CD4-positive, alpha-beta T cell treated with Interleukin-6 for 4 hours (primary cell): ENCODE measurements around the gene GNAS.

Experiments used
- DNase-seq: peaks from one replicate; pipeline ENCODE4 v3.0.0-alpha.2; 2020; ENCODE audit warnings: mixed read lengths

Gene GNAS

GRCh38 chr20:58899512-58899911, 47.0 kb downstream of the GNAS start:
- no peak for DNase-seq

- no peak for DNase-seq
Measured at GRCh38 chr20:58900397-58900796, 47.9 kb downstream of the GNAS start.

- DNase-seq = no peak
Measured at GRCh38 chr20:58901488-58902402, 49.2 kb downstream of the GNAS start.

GRCh38 chr20:58903614-58904013, 51.1 kb downstream of the GNAS start:
- DNase-seq = no peak

- DNase-seq = no peak
Measured at GRCh38 chr20:58905236-58905635, 52.7 kb downstream of the GNAS start.

- no peak for DNase-seq
Measured at GRCh38 chr20:58906111-58906510, 53.6 kb downstream of the GNAS start.

GRCh38 chr20:58906894-58907293, 54.4 kb downstream of the GNAS start:
- DNase-seq = no peak

GRCh38 chr20:58907320-58908137, 55.0 kb downstream of the GNAS start:
- peak; percentile 45 for DNase-seq

- no peak for DNase-seq
Measured at GRCh38 chr20:58908221-58908620, 55.7 kb downstream of the GNAS start.

- DNase-seq = no peak
Measured at GRCh38 chr20:58908941-58909340, 56.4 kb downstream of the GNAS start.

- DNase-seq = no peak
Measured at GRCh38 chr20:58909585-58909984, 57.1 kb downstream of the GNAS start.

GRCh38 chr20:58910473-58910872, 58.0 kb downstream of the GNAS start:
- DNase-seq = no peak

- no peak for DNase-seq
Measured at GRCh38 chr20:58911309-58911708, 58.8 kb downstream of the GNAS start.

- no peak for DNase-seq
Measured at GRCh38 chr20:58911970-58912369, 59.5 kb downstream of the GNAS start.

- DNase-seq = no peak
Measured at GRCh38 chr20:58913079-58913478, 60.6 kb downstream of the GNAS start.

- DNase-seq = no peak
Measured at GRCh38 chr20:58918621-58919020, 66.1 kb downstream of the GNAS start.

GRCh38 chr20:58921564-58921963, 69.0 kb downstream of the GNAS start:
- no peak for DNase-seq

GRCh38 chr20:58922036-58922435, 69.5 kb downstream of the GNAS start:
- DNase-seq = no peak

- DNase-seq = no peak
Measured at GRCh38 chr20:58923117-58923712, 70.7 kb downstream of the GNAS start.

- no peak for DNase-seq
Measured at GRCh38 chr20:58926802-58927489, 74.4 kb downstream of the GNAS start.

- DNase-seq = no peak
Measured at GRCh38 chr20:58927490-58928061, 75.1 kb downstream of the GNAS start.

GRCh38 chr20:58930496-58930895, 78.0 kb downstream of the GNAS start:
- no peak for DNase-seq

- no peak for DNase-seq
Measured at GRCh38 chr20:58932170-58932569, 79.7 kb downstream of the GNAS start.
